ENCODE measurements around the gene TBCD.

TBCD gene

GRCh38 chr17:82820278-82821251 lies 68.7 kb downstream of the TBCD start:
- no peak overlapping the region for H3K4me3 ChIP-seq (ENCODE audit: low read depth, low read length)
- H3K9me3 ChIP-seq (ENCODE audit: control insufficient read depth, insufficient read depth, low read depth, low read length), result no peaks in the 10 kb centered on the region; the same call in 1 of the 2 replicates
- no peak overlapping the region for H3K27ac ChIP-seq (ENCODE audit: extremely low read depth, low read depth, low read length)
- CTCF ChIA-PET, result interaction anchor here (0.8 to 1.4 kb wide), 4 partner anchors 10 to 112 kb away, joined by 3 to 6 read pairs (median 4); no protein-coding TSS in a partner anchor
- H3K4me1 ChIP-seq (ENCODE audit: control insufficient read depth, insufficient read depth, low read length), result no peaks in the 10 kb centered on the region
- TF ChIP-seq ZNF558 (tag by site-specific recombination; IDR thresholded peaks at IDR 0.05), result peak; percentile 100
- TF ChIP-seq ZNF114 (tag by site-specific recombination; IDR thresholded peaks at IDR 0.05), result no peak
- peaks cover 13 to 22% of the 10 kb centered on the region in 2 experiments; a peak in 2 of 3 replicates for H3K36me3 ChIP-seq (ENCODE audit: control insufficient read depth in 2 of 2, insufficient read depth in 1 of 2, low read length in 2 of 2)
- POLR2A ChIA-PET, result no interaction called here

DNA sequence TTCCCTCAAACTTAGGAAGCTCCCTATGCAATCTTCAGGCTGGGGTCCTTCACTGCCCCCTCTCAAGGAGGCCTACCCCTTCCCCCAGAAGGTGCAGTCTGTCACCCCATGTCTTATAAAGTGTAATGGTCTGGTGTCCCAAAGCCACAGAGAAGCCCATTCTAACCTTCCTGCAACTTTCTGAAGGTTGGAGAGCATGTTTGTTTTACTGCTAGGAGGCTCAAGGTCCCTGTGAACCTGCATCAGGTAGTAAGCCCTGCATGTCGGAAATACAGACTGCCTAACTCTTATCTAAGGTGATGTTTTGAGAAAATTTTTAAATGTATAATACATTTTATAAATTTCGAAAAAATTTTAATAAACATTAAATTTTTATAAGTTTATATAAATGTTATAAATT lies 69.7 kb downstream of the TBCD start:
- H3K27ac ChIP-seq (ENCODE audit: extremely low read depth, low read depth, low read length), result no peak overlapping the region
- no peaks in the 10 kb centered on the region for H3K4me1 ChIP-seq (ENCODE audit: control insufficient read depth, insufficient read depth, low read length)
- ChIA-PET CTCF (interaction anchor here (0.8 to 1.1 kb wide), 2 partner anchors 16 to 111 kb away, joined by 5 to 6 read pairs; no protein-coding TSS in a partner anchor), POLR2A (no interaction called here)
- TF ChIP-seq, protein P1, sequence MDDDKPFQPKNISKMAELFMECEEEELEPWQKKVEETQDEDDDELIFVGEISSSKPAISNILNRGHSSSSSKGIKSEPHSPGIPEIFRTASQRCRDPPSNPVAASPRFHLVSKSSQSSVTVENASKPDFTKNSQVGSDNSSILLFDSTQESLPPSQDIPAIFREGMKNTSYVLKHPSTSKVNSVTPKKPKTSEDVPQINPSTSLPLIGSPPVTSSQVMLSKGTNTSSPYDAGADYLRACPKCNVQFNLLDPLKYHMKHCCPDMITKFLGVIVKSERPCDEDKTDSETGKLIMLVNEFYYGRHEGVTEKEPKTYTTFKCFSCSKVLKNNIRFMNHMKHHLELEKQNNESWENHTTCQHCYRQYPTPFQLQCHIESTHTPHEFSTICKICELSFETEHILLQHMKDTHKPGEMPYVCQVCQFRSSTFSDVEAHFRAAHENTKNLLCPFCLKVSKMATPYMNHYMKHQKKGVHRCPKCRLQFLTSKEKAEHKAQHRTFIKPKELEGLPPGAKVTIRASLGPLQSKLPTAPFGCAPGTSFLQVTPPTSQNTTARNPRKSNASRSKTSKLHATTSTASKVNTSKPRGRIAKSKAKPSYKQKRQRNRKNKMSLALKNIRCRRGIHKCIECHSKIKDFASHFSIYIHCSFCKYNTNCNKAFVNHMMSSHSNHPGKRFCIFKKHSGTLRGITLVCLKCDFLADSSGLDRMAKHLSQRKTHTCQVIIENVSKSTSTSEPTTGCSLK (tag by site-specific recombination; IDR thresholded peaks at IDR 0.05), result no peak
- TF ChIP-seq ZNF433 (tag by site-specific recombination; IDR thresholded peaks at IDR 0.05; ENCODE audit: low read depth), result no peak
- TF ChIP-seq ZNF266 (tag by site-specific recombination; IDR thresholded peaks at IDR 0.05; ENCODE audit: low read depth), result no peak
- no peak for TF ChIP-seq ZNF626 (tag by site-specific recombination; IDR thresholded peaks at IDR 0.05)
- TF ChIP-seq HOXC10 (CRISPR knock-in tag; IDR thresholded peaks at IDR 0.05), result no peak
- no peak for TF ChIP-seq ZNF10 (tag by site-specific recombination; IDR thresholded peaks at IDR 0.05)
- TF ChIP-seq ZNF629 (tag by site-specific recombination; IDR thresholded peaks at IDR 0.05), result no peak
- TF ChIP-seq PRDM1 (tag by site-specific recombination; IDR thresholded peaks at IDR 0.05), result no peak
- no peak for TF ChIP-seq ZNF555 (tag by site-specific recombination; conservative IDR thresholded peaks at IDR 0.05)
- no peak for TF ChIP-seq ZIC2 (tag by site-specific recombination; IDR thresholded peaks at IDR 0.05)
- peaks cover 11 to 18% of the 10 kb centered on the region in 2 experiments; a peak in 2 of 3 replicates for H3K36me3 ChIP-seq (ENCODE audit: control insufficient read depth in 2 of 2, insufficient read depth in 1 of 2, low read length in 2 of 2)
- no peaks in the 10 kb centered on the region; the same call in 1 of the 2 replicates for H3K9me3 ChIP-seq (ENCODE audit: control insufficient read depth, insufficient read depth, low read depth, low read length)
- no peak overlapping the region for H3K4me3 ChIP-seq (ENCODE audit: low read depth, low read length)

GRCh38 chr17:82822281-82822680 lies 70.4 kb downstream of the TBCD start:
- Histone ChIP-seq H3K4me3 (ENCODE audit: low read depth, low read length) (no peak overlapping the region), H3K27ac (ENCODE audit: extremely low read depth, low read depth, low read length) (no peak overlapping the region), H3K9me3 (ENCODE audit: control insufficient read depth, insufficient read depth, low read depth, low read length) (no peaks in the 10 kb centered on the region; the same call in 1 of the 2 replicates), H3K36me3 (ENCODE audit: control insufficient read depth in 2 of 2, insufficient read depth in 1 of 2, low read length in 2 of 2) (peaks cover 3 to 18% of the 10 kb centered on the region in 2 experiments; a peak in 2 of 3 replicates), H3K4me1 (ENCODE audit: control insufficient read depth, insufficient read depth, low read length) (no peaks in the 10 kb centered on the region)
- ChIA-PET CTCF (no interaction called here), POLR2A (no interaction called here)
- no peak for TF ChIP-seq ZBTB1 (tag by site-specific recombination; IDR thresholded peaks at IDR 0.05)

DNA sequence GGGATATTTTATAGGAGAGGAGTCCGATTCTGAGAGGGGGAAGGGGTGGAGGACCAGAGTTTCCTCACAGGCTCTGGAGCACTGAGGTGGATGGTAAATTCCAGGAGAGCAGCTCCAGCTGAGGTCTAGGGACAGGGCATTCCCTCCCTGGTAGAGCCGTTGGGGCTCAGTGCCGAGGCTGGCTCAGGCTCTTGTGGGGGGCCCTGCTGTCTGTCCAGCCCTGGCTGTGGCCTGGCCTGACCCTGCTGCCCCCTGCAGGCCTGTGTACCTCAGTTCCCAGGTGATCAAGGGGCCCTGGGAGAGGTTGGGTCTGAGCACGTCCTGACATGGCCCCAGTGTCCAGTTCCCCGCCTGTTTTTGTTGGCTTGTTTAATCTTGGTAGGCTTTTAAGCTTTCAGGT lies 71.1 kb downstream of the TBCD start:
- Histone ChIP-seq H3K36me3 (ENCODE audit: control insufficient read depth in 2 of 2, insufficient read depth in 1 of 2, low read length in 2 of 2) (peaks cover 0 to 19% of the 10 kb centered on the region in 2 experiments; a peak in 2 of 3 replicates), H3K4me3 (ENCODE audit: low read depth, low read length) (no peak overlapping the region), H3K27ac (ENCODE audit: extremely low read depth, low read depth, low read length) (no peak overlapping the region), H3K9me3 (ENCODE audit: control insufficient read depth, insufficient read depth, low read depth, low read length) (no peaks in the 10 kb centered on the region; the same call in 1 of the 2 replicates), H3K4me1 (ENCODE audit: control insufficient read depth, insufficient read depth, low read length) (no peaks in the 10 kb centered on the region)
- ChIA-PET CTCF (interaction anchor here (0.6 kb wide), 2 partner anchors 48 to 158 kb away, joined by 3 read pairs; no protein-coding TSS in a partner anchor), POLR2A (no interaction called here)
- no peak for TF ChIP-seq KLF1 (tag by site-specific recombination; IDR thresholded peaks at IDR 0.05)

Measured in HEK293 (cell line).